ENCODE results near the gene FGD5.
A peak's percentile ranks its signal among the peaks of the same experiment; 100 is the strongest.

FGD5 gene

DNA sequence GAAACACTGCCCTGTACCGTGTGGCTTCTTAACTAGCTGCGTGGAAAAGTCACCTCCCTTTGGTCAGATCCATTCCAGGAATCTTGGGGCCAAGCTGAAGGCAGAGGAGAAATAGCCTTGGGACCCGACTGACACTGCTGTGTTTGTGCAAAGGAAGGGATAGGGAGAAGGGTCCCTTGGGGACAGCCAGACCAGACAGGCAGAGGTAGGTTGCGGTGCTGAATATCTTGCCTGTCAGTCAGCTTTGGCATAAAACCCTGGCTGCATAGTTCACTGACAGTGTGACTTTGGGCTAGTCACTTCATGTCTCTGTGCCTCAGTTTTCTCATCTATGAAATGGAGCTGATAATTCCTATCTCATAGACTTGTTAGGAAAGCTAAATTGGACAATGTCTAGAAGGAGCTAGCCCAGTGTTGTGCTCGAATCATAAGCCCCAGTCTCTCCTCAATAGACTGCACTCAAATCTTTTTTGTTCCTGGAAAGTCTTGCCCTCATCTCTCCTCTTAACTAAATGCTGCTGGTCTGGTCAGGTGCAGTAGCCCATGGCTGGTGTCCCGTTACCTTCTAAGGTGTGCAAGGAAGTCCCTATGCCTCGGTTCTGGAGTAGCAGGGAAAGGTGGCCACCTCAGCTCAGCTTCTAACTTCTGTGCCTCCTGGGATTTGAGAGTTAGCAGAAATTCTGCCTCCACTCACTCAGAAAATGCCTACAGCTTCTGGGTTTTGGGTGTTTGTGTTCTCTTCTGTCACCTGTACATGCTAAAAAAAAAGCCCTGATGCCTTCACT, 25.8 kb downstream of the FGD5 start:
- no peak for DNase-seq
- intact Hi-C loops (cut with DNase I): no loop called here

DNA sequence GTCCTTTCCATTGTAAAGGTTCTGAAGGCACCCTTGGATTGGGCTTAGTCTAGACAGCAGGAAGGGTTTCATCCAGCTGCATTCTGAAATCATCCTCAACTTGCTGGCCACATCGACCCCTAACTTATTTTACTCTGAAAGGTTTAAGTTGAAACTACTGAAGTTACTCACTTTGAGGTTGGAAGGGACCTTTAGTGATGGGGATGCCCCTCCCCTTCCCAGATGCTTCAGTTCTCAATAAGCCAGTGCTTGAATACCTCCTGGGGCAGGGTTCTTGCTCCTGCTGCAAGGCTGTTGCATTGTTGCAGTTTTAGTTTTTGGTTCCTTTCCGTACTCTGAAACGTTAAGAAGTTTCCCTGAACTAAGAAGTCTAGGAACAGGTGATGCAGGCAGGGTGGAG, 26.4 kb downstream of the FGD5 start:
- no peak for DNase-seq
- intact Hi-C loops (cut with DNase I): no loop called here

DNA sequence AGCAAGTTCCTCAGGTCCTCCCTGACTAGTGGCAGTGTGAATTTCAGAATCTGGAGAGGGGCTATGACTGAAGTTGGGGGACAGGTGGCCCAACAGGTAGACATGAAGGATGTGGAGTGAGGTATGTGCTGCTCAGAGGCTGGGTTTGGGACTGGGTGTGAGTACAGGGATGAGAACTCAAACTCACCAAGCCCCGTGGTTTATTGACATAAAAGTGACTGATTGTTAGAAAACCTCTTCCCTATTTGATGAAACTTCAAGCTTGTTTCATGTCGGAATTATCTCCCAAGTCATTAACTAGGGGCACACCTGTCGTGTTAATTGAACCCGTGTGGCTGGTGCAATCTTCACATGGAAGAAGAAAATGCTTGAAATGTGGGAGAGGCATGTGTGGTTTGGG, 27.1 kb downstream of the FGD5 start:
- intact Hi-C loops (cut with DNase I): no loop called here

DNA sequence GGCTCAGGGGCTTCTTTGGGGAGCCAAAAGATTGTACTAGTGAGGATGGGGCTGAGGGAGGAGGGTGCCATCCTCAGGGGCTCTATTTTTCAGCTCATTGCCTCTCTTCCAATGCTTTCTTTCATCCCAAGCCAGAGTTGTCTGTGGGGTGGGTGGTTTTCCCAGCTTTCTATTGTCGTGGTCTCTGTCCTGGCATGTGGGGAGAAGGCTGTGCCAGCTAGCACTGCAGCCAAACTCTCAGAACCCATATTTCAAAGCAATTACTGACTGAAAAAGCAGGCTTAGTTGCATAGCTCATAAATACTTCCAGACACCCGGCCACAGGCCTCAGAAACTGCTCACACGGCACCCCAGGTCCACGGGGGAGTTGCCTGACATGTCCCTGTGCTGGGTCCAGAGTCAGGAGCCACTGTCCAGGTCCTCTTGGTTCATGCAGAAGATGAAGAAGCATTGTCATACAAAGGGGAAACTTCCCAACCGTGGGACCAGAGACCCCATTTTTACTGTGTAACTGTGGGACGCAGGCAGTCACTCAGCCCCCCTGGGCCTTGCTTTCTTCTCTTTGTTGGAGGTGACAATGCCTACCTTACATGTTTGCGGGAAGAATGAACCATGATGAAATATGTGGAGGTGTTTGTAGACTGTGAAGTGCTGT, 27.6 kb downstream of the FGD5 start:
- intact Hi-C loops (cut with DNase I): no loop called here
- DNase-seq: no peak

More for the DNA sequence above, 27.1 kb downstream of the FGD5 start:
- no peak for DNase-seq

DNA sequence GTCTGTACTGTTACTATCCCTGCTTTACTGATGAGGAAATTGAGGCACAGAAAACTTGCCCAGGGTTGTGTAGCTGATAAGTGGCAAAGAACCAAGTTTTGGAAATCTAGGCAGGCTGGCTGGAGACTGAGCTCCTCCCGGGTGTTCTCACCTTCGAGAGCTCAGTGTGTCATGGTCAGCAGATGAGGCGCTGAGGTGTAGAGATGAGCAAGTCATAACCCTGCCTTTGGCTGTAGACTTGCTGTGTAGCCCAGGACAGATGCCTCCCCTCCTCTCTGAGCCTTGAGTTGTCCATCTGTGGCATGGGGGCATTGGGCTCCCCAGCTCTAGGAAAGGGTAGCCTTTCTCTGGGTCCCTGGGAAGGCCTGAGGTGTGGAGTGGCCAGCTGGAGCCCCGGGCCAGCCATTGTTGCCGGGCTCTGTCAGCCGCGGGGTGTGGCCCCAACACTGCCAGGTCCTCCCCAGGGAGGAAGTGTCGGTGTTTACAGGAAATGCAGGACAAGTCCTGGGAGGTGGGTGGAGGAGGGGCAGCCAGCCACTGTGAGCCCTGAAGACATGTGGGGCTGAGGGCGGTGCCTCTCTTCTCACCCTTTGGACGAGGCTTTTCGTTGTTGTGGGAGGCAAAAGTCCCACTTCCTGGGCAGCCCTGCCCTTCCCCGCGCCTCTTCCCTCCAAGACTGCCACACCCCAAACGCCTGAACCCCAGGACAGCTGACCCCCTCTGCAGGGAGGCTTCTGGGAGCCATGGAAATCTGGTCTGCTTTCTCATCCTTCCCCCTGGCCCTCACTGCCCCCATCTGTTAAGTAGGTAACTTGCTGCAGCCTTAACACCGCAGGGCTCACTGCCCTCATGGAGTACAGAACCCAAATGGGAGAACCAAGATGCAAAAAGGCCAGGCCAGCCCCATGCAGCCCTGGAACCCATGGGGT, 29.1 kb downstream of the FGD5 start:
- DNase-seq: no peak
- intact Hi-C loops (cut with DNase I): no loop called here

DNA sequence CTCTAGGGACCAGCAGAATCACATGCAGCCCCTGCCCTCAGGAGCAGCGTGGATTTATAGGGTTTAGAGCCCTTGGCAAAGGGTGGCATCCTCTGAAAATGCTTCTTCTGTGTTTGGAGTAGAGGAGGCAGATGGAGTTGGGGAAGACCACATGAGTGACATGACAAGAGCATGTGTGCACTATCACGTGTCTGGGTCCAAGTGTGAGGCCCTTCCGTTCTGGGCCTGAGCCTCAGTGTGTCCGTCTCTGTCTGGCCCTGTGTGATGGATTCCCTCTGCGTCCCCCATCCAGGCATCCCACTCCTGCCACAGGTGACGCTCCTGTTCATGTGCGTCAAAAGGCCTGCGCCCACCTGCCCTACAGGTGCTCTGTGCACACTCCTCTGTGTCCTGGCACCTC, 30.1 kb downstream of the FGD5 start:
- intact Hi-C loops (cut with DNase I): no loop called here
- no peak for DNase-seq

DNA sequence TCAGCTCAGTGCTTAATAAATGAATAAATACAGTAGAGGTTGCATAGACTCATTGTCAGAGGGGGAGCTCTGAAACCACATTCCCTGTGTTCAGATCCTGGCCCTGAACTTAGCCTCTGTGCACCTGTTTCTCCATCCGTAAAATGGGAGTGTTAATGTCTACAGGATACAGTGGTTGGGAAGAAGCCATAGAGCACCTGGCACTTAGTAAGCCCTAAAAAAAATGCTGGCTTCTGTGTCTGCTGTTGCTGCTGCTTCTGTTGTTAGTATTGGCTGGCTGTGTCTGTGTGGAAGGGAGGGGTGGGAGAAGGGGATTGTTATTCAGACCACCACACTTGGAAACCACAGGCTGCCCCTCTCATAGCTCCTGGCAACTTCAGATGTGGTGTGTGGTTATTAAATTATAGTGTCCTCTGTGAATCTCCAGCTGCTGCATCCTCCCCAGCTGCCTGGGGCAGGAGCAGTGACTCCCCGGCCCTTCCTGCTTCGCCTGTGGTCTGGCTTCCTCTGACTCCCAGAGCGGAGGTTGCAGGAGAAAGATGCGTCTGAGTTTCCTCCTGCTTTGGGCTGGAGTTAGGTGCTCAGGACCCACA, 31.0 kb downstream of the FGD5 start:
- no peak for DNase-seq
- intact Hi-C loops (cut with DNase I): no loop called here

DNA sequence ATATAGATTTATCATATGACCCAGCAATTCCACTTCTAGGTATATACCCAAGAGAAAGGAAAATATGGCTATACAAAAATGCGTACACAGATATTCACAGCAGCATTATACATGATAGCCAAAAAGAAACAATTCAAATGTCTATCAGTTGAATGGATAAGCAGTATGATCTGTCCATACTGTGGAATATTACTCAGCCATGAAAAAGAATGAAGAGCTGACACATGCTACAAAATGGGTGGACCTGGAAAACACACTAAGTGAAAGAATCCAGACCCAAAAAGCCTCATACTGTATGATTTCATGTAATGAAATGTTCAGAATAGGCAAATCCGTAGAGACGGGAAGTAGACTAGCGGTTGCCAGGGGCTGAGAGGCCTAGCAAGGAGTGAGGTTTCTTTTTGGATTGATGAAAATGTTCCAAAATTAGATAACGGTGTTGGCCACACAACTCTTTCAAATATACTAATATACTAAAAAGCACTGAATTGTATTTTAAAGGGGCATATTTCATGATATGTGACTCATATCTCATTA, 33.4 kb downstream of the FGD5 start:
- DNase-seq: no peak
- intact Hi-C loops (cut with DNase I): no loop called here

DNA sequence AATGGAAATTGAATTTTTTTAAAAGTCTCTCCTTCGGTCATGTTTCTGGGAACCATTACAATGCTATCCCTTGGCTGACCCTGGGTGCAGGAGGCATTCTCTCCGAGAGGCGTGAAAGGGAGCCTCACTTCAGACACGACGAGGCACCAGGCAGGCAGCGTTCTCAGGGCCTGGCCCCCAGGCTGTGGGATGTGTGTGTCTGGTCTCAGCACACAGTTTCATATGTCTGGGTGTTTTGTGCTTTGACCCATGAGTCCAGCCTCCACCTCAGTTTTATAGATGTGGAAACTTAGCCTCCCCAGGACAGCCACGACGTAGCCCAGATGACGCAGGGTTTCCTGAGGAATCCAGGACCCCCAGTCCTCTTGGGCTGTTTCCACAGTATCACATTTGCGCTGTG, 34.0 kb downstream of the FGD5 start:
- intact Hi-C loops (cut with DNase I): no loop called here
- DNase-seq: no peak

DNA sequence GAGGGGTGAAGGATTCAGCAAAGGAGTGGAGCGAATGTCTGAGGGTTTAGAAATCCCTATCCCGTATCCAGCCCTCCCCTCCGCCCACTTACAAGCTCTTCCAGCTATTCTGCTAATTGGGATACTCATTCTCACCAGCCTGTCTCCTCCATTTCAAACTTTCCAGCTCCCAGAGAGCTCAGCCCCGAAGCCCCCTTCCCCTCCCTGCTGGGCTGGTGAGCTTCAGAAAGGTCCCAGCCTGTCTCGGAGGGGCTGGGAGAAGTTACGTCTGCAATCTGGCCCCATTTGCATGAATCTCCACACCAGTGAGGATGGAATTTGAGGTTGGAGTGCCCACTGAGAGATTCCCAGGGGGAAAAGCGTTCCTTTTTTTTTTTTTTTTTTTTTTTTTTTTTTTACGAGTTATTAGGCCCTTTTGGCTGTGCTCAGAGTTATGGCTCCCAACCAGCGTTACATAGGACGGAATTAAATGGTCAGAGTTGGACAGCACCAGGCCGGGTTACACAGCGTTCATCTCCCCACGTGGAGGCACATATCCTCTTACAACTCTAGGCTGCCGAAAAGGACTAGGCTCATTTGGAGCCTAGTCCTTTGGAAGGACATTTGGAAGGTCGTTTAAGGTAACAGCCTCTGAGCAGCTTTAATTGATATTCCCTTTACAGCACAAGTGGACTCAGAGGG, 34.6 kb downstream of the FGD5 start:
- no peak for DNase-seq
- intact Hi-C loops (cut with DNase I): no loop called here

DNA sequence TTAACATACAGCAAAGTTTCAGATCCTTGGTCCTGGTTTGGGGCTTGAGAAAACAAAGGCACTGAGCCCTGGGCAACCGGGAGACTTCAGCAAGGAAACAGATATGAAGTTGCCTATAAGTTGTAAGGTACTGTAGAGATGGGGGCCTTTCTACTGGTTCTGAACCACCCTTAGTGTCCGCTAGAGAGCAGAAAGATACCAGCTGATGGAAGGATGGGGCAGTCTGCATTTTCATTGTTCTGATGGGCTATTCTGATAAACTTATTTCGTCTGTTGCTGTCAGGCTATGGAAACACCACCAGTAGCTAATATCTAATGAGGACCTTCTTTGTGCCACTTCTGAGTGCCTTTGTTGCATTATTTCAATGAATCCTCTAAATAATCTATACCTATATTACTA, 38.7 kb downstream of the FGD5 start:
- no peak for DNase-seq
- intact Hi-C loops (cut with DNase I): no loop called here

DNA sequence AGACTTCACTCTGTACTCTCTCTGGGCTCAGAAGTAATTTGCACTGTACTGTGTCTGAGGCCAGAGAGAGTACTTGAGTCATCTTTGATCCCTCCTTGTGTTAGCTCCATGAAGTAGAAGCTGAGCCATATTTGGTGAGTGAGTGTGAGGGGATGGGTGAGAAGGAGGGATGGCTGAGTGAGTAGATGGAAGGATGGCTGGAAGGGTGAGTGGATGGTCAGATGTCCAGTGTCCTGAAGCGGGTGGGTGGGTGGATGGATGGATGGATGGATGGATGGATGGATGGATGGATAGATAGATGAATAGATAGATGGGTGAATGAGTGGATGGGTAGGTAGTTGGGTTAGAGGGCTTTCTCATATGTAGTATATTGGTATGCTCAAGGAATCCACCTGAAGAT, 39.3 kb downstream of the FGD5 start:
- intact Hi-C loops (cut with DNase I): no loop called here
- no peak for DNase-seq

DNA sequence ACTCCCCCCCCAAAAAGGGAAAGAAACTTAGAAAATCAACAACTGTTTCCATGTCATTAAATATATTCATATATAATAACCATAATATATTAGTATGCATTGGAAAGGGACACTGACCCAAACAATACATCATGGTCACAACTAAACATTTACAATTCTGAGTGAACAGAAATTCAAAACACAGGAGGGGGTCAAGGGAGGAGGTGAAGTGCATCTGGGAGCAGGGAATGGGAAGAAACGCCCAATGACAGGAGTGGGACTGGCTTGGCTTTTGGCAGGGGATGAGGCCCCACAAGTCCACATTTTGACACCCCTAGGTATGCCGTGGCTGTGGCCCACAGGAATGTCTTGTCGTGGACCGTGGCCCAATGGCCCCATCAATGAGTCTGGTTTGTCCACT, 41.1 kb downstream of the FGD5 start:
- intact Hi-C loops (cut with DNase I): no loop called here

DNA sequence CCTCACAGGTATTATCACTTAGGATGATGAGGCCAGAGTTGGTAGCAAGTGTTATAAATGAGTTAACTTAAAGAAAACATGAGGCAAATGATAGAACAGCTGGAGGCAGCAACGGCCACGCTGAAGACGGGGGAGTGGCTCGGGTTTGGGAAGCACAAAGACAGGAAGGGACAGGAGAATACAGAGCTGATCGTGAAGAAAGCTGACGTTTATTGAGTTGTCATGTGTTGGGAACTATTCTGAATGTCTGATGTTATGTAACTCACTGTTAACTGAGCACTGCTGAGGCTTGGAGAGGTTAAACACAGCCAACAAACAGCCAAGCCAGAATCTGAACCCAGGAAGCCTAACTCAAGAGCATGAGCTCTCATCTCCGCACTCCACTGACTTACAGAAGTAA, 42.3 kb downstream of the FGD5 start:
- no peak for DNase-seq
- intact Hi-C loops (cut with DNase I): no loop called here

More for the DNA sequence above, 41.1 kb downstream of the FGD5 start:
- no peak for DNase-seq

DNA sequence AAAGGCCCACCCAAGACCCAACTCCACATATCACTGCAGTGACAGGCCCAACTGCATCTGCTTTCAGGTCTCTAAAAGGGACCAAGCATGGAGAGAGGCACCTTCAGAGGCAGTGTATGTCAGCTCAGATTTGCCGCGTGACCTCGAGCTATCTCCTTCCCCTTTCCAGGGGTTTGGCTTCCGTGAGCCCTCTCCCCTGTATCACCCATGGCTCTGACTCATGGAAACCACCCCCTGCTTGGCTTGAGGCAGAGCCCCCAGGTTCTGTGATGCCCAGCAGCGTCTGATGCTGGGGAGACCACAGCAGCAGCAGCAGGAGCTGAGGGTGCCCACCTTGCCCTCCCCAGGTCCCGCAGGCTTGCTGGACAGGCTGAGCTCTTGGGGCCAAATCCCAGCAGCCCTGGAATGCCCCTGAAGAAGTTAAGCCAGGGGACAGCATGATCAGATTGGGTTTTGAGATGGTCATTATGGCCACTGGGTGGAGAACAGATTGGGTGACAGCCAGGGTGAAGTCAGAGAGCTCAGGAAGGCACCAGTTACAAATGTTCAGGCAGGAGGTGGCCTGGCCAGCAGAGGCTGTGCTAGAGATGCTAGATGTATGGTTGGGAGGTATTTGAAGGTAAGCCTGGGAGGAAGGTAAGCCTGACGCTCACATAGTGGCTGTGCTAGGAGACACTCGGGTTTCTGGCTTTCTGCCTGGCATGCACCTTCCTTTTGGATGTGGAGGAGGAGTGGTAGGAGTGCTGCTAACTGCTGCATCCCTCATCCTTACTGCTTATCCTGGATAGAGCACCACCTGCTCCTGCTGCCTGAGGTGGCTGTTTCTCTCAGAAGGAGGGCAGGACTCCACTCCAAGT, 42.9 kb downstream of the FGD5 start:
- DNase-seq: peak in 38 of 42 donors; percentile 13 to 90 (median 56)
- intact Hi-C loops (cut with DNase I): no loop called here

DNA sequence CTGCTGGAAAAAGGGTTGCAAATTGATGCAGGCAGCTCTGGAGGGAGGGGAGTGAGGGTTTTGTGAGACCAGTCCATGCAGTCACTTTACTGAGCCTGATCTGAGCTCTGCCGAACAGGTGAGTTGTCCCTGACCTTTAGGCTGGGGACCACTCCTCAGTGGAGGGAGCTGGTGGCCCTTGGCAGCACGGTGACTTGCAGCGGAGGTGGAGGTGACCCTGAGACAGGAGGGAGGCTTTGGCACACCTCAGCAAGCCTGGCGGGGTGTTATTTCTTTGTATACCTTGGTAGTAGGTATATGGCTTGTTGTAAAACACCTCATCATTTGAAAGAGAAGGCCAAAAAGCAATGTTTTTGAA, 43.5 kb downstream of the FGD5 start:
- no peak for DNase-seq
- intact Hi-C loops (cut with DNase I): no loop called here

DNA sequence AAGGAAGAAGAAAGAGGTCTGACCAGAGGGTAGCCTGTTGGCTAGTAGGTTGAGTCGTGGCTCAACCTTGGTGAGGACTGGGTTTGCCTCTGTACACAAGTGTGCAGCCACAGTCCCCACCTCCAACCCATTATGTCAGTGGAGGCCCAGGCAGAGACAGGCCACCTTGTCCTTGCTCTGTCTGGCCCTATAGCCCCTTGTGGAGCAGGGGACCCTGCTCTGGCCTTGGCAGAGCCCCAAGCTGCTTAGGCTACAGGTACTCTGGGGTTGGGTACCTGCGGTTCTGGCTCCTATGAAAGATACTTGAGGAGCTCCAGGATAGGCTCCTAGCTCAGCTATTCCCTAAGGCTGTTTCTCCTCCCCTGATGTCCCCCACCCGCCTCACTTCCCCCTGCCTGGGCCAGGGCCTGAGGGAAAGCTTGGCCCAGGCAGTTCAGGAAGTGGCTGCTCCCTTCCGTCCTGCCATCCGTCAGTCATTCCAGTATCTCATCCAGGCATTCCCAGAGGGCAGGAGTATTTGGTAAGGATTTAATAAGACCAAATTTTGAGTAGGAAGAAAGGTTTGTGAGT, 44.0 kb downstream of the FGD5 start:
- intact Hi-C loops (cut with DNase I): no loop called here
- DNase-seq: no peak
